ENCODE results near the gene PVR.
"Not testable (repeated sequence)": the region's sequence is repeated elsewhere in the genome, so short reads cannot be mapped to it uniquely, and the experiment has no call there.

The PVR gene

GRCh38 chr19:44645407-44646048 lies 1.8 kb downstream of the PVR start:
- no peak for DNase-seq (ENCODE audit: low spot score)

GRCh38 chr19:44646049-44646416 lies 2.3 kb downstream of the PVR start:
- no peak for DNase-seq (ENCODE audit: low spot score)

- DNase-seq (ENCODE audit: low spot score): no peak
Measured at GRCh38 chr19:44647144-44647543, 3.4 kb downstream of the PVR start.

- no peak for DNase-seq (ENCODE audit: low spot score)
Measured at GRCh38 chr19:44648631-44649251, 5.0 kb downstream of the PVR start.

GRCh38 chr19:44649578-44650145 lies 6.0 kb downstream of the PVR start:
- DNase-seq (ENCODE audit: low spot score): no peak

GRCh38 chr19:44653343-44653742 lies 9.6 kb downstream of the PVR start:
- no peak for DNase-seq (ENCODE audit: low spot score)

GRCh38 chr19:44653977-44654774 lies 10.5 kb downstream of the PVR start:
- peak; percentile 71 for DNase-seq (ENCODE audit: low spot score)

GRCh38 chr19:44657211-44657921 lies 13.7 kb downstream of the PVR start:
- peak; percentile 76 for DNase-seq (ENCODE audit: low spot score)

- no peak for DNase-seq (ENCODE audit: low spot score)
Measured at GRCh38 chr19:44658069-44658733, 14.5 kb downstream of the PVR start.

GRCh38 chr19:44660081-44660480 lies 16.4 kb downstream of the PVR start:
- no peak for DNase-seq (ENCODE audit: low spot score)

GRCh38 chr19:44661205-44661604 lies 17.5 kb downstream of the PVR start:
- no peak for DNase-seq (ENCODE audit: low spot score)

GRCh38 chr19:44661904-44662303 lies 18.2 kb downstream of the PVR start:
- DNase-seq (ENCODE audit: low spot score): no peak

- DNase-seq (ENCODE audit: low spot score): no peak
Measured at GRCh38 chr19:44662691-44663385, 19.1 kb downstream of the PVR start.

- DNase-seq (ENCODE audit: low spot score): no peak
Measured at GRCh38 chr19:44663996-44664395, 20.3 kb downstream of the PVR start.

- DNase-seq (ENCODE audit: low spot score): no peak
Measured at GRCh38 chr19:44664976-44665375, 21.3 kb downstream of the PVR start.

GRCh38 chr19:44666852-44667556 lies 23.3 kb downstream of the PVR start:
- no peak for DNase-seq (ENCODE audit: low spot score)

GRCh38 chr19:44668985-44669764 lies 25.5 kb downstream of the PVR start:
- no peak for DNase-seq (ENCODE audit: low spot score)

GRCh38 chr19:44670027-44670426 lies 26.3 kb downstream of the PVR start:
- not testable (repeated sequence) for DNase-seq (ENCODE audit: low spot score)

GRCh38 chr19:44671400-44671799 lies 27.7 kb downstream of the PVR start, which contains the start of gene CEACAM19:
Gene CEACAM19, plus strand, starts transcription at chr19:44671482. Its CDS starts 450 bp downstream, at chr19:44671932.
- DNase-seq (ENCODE audit: low spot score): no peak

- no peak for DNase-seq (ENCODE audit: low spot score)
Measured at GRCh38 chr19:44672226-44672625, 28.5 kb downstream of the PVR start.
